Neural progenitor cell (in vitro differentiated cells): ENCODE data around the gene MR1. TPM values are rescaled to one million over a fixed set of nuclear protein-coding genes. Genes with fewer than 3 reads are reported as not detected.
A peak's percentile ranks its signal among the peaks of the same experiment; 100 is the strongest.

Source experiments
- DNase-seq: peaks from one replicate; pipeline ENCODE4 v3.0.0-alpha.2; 2016; ENCODE audit warnings: low spot score
- H2AFZ ChIP-seq: fragments of 200-600 bp; sonication (generic); replicated peaks from 2 replicates; pipeline ENCODE4 v1.6.1; 2016; ENCODE audit warnings: antibody characterized with exemption
- H3F3A ChIP-seq: fragments of 200-600 bp; sonication (generic); 2 replicates; pipeline ENCODE4 v1.6.1; 2016; ENCODE audit warnings: antibody characterized with exemption, low read depth
- H3K27ac ChIP-seq: fragments of 200-600 bp; sonication (generic); 2 replicates; pipeline ENCODE4 v1.5.1; 2016; ENCODE audit warnings: mild to moderate bottlenecking
- H3K27me3 ChIP-seq: fragments of 200-600 bp; sonication (generic); 2 replicates; pipeline ENCODE4 v1.6.1; 2016; ENCODE audit warnings: mild to moderate bottlenecking, moderate library complexity
- H3K36me3 ChIP-seq: fragments of 200-600 bp; sonication (generic); 2 replicates; pipeline ENCODE4 v1.5.1; 2016
- H3K4me1 ChIP-seq: fragments of 200-600 bp; sonication (generic); 2 replicates; pipeline ENCODE4 v1.6.1; 2016; ENCODE audit warnings: mixed run types
- H3K4me2 ChIP-seq: fragments of 200-600 bp; sonication (generic); 2 replicates; pipeline ENCODE4 v1.6.1; 2016
- H3K4me3 ChIP-seq: fragments of 200-600 bp; sonication (generic); 2 replicates; pipeline ENCODE4 v1.5.1; 2016
- H3K79me2 ChIP-seq: fragments of 200-600 bp; sonication (generic); 2 replicates; pipeline ENCODE4 v1.6.1; 2016; ENCODE audit warnings: low read depth
- H3K9ac ChIP-seq: fragments of 200-600 bp; sonication (generic); 2 replicates; pipeline ENCODE4 v1.6.1; 2016
- H3K9me3 ChIP-seq: fragments of 200-600 bp; sonication (generic); 2 replicates; pipeline ENCODE4 v1.5.1; 2016; ENCODE audit warnings: low read depth
- H4K20me1 ChIP-seq: fragments of 200-600 bp; sonication (generic); 2 replicates; pipeline ENCODE4 v1.6.1; 2016; ENCODE audit warnings: low read depth
- H3K27ac Mint-ChIP-seq: 3 replicates; pipeline ENCODE4 v1.8.0; 2021; ENCODE audit warnings: mixed read lengths
- H3K27me3 Mint-ChIP-seq: 2 replicates; pipeline ENCODE4 v1.8.0; 2022; ENCODE audit warnings: low read depth, mild to moderate bottlenecking, inconsistent platforms, moderate library complexity, mixed read lengths; ENCODE audit not compliant: insufficient read depth
- H3K36me3 Mint-ChIP-seq: 3 replicates; pipeline ENCODE4 v1.8.0; 2021; ENCODE audit warnings: mixed read lengths
- H3K4me1 Mint-ChIP-seq: 3 replicates; pipeline ENCODE4 v1.8.0; 2021; ENCODE audit warnings: mixed read lengths
- H3K4me3 Mint-ChIP-seq: 3 replicates; pipeline ENCODE4 v1.8.0; 2021; ENCODE audit warnings: mild to moderate bottlenecking, moderate library complexity, mixed read lengths
- H3K9me3 Mint-ChIP-seq: 3 replicates; pipeline ENCODE4 v1.8.0; 2020; ENCODE audit warnings: mixed read lengths
- CTCF ChIP-seq: fragments of 200-600 bp; sonication (generic); IDR thresholded peaks from 2 replicates; pipeline ENCODE4 v1.5.1; 2017; ENCODE audit warnings: antibody characterized with exemption, mild to moderate bottlenecking
- EZH2 ChIP-seq: fragments of 200-600 bp; sonication (generic); IDR thresholded peaks from 2 replicates; pipeline ENCODE4 v1.6.1; 2017; ENCODE audit warnings: antibody characterized with exemption, mild to moderate bottlenecking, moderate library complexity
- EZH2phosphoT487 ChIP-seq: fragments of 200-600 bp; sonication (generic); IDR thresholded peaks from 2 replicates; pipeline ENCODE4 v1.6.1; 2017; ENCODE audit warnings: antibody characterized with exemption
- total RNA-seq: library from RNA; depleted of rRNA; stranded (reverse); fragments of >200 nt; gene quantifications from 2 replicates; pipeline ENCODE4 v1.2.3, GENCODE V29; 2015; ENCODE audit warnings: low replicate concordance

Gene MR1
- total RNA-seq, result 0.03 TPM in 1 of 2 replicates, not detected in the other

- no peaks in the 10 kb centered on the region for H3K9me3 ChIP-seq
- peaks cover 2% of the 10 kb centered on the region for H3K4me1 Mint-ChIP-seq
- no peaks in the 10 kb centered on the region for H3K4me1 ChIP-seq
- H3K4me3 ChIP-seq, result no peak within 1 kb of the TSS
- H3K27me3 ChIP-seq, result no peaks in the 10 kb centered on the region
- H3K36me3 Mint-ChIP-seq, result no peaks in the 10 kb centered on the region
- no peak within 1 kb of the TSS for H3K27ac Mint-ChIP-seq
- H3K27me3 Mint-ChIP-seq, result peaks cover 3% of the 10 kb centered on the region
- no peak within 1 kb of the TSS for H3K9ac ChIP-seq
- H3K79me2 ChIP-seq, result no peaks in the 10 kb centered on the region
- H3F3A ChIP-seq, result no peaks in the 10 kb centered on the region
- H3K36me3 ChIP-seq, result no peaks in the 10 kb centered on the region
- H3K4me3 Mint-ChIP-seq, result no peak within 1 kb of the TSS
- H3K9me3 Mint-ChIP-seq, result no peaks in the 10 kb centered on the region
- TF ChIP-seq EZH2phosphoT487 (no peak), EZH2 (no peak), CTCF (no peak)
- H3K27ac ChIP-seq, result no peak within 1 kb of the TSS
- no peaks in the 10 kb centered on the region for H4K20me1 ChIP-seq
- peak within 1 kb of the TSS; percentile 81 for H2AFZ ChIP-seq
- no peak within 1 kb of the TSS for H3K4me2 ChIP-seq
- DNase-seq, result peak; percentile 35
These were observed at the start of gene MR1 for GRCh38 chr1:181033799-181034451. MR1 (plus strand) TSS chr1:181033983; CDS start chr1:181034008, 25 bp downstream.

GRCh38 chr1:180988253-180988752, 45.5 kb upstream of the MR1 start:
- peak; percentile 67 for DNase-seq
- Mint-ChIP-seq H3K36me3 (peaks cover 71% of the 10 kb centered on the region), H3K9me3 (no peaks in the 10 kb centered on the region), H3K4me3 (peak overlapping the region; percentile 39), H3K27me3 (peaks cover 15% of the 10 kb centered on the region), H3K4me1 (peaks cover 17% of the 10 kb centered on the region), H3K27ac (no peak overlapping the region)
- Histone ChIP-seq H3K9me3 (no peaks in the 10 kb centered on the region), H3K36me3 (peaks cover 6% of the 10 kb centered on the region), H3K4me2 (peak overlapping the region; percentile 40), H4K20me1 (peaks cover 56% of the 10 kb centered on the region), H3K79me2 (no peaks in the 10 kb centered on the region), H2AFZ (no peak overlapping the region), H3K27me3 (no peaks in the 10 kb centered on the region), H3F3A (peaks cover 10% of the 10 kb centered on the region), H3K4me3 (no peak overlapping the region), H3K9ac (no peak overlapping the region), H3K4me1 (peaks cover 10% of the 10 kb centered on the region), H3K27ac (no peak overlapping the region)
- TF ChIP-seq EZH2phosphoT487, result no peak

GRCh38 chr1:180994262-180994661, 39.5 kb upstream of the MR1 start:
- Mint-ChIP-seq H3K36me3 (peaks cover 45% of the 10 kb centered on the region), H3K4me3 (no peak overlapping the region), H3K9me3 (no peaks in the 10 kb centered on the region), H3K4me1 (peaks cover 3% of the 10 kb centered on the region), H3K27me3 (peaks cover 5% of the 10 kb centered on the region), H3K27ac (no peak overlapping the region)
- no peaks in the 10 kb centered on the region for H3F3A ChIP-seq
- H3K27ac ChIP-seq, result no peak overlapping the region
- peaks cover 60% of the 10 kb centered on the region for H4K20me1 ChIP-seq
- H3K79me2 ChIP-seq, result no peaks in the 10 kb centered on the region
- TF ChIP-seq EZH2 (no peak), CTCF (no peak), EZH2phosphoT487 (no peak)
- H3K4me1 ChIP-seq, result no peaks in the 10 kb centered on the region
- H3K9ac ChIP-seq, result no peak overlapping the region
- no peak overlapping the region for H2AFZ ChIP-seq
- H3K36me3 ChIP-seq, result peaks cover 3% of the 10 kb centered on the region
- no peak for DNase-seq
- H3K4me2 ChIP-seq, result no peak overlapping the region
- no peak overlapping the region for H3K4me3 ChIP-seq
- no peaks in the 10 kb centered on the region for H3K9me3 ChIP-seq
- H3K27me3 ChIP-seq, result no peaks in the 10 kb centered on the region

GRCh38 chr1:180997843-180998504, 35.8 kb upstream of the MR1 start:
- no peaks in the 10 kb centered on the region for H3K27me3 ChIP-seq
- no peak for TF ChIP-seq CTCF
- no peak for TF ChIP-seq EZH2phosphoT487
- TF ChIP-seq EZH2, result no peak
- no peaks in the 10 kb centered on the region for H3K4me1 ChIP-seq
- Mint-ChIP-seq H3K27me3 (no peaks in the 10 kb centered on the region), H3K36me3 (peaks cover 33% of the 10 kb centered on the region), H3K4me3 (no peak overlapping the region), H3K4me1 (no peaks in the 10 kb centered on the region), H3K9me3 (no peaks in the 10 kb centered on the region), H3K27ac (no peak overlapping the region)
- no peak overlapping the region for H3K4me2 ChIP-seq
- H3K9me3 ChIP-seq, result no peaks in the 10 kb centered on the region
- no peak for DNase-seq
- H3K36me3 ChIP-seq, result peaks cover 3% of the 10 kb centered on the region
- H3K9ac ChIP-seq, result no peak overlapping the region
- H3K4me3 ChIP-seq, result no peak overlapping the region
- H3K79me2 ChIP-seq, result no peaks in the 10 kb centered on the region
- H3K27ac ChIP-seq, result no peak overlapping the region
- H3F3A ChIP-seq, result no peaks in the 10 kb centered on the region
- H2AFZ ChIP-seq, result no peak overlapping the region
- peaks cover 38% of the 10 kb centered on the region for H4K20me1 ChIP-seq
